Measurements from ENCODE around the gene C3orf52.

Gene C3orf52

GRCh38 chr3:112119962-112120836, 34.0 kb downstream of the C3orf52 start:
- DNase-seq = peak; percentile 77

- peak; percentile 39 for DNase-seq
Observed at GRCh38 chr3:112121577-112122547, 35.7 kb downstream of the C3orf52 start.

- no peak for DNase-seq
Observed at GRCh38 chr3:112122870-112123269, 36.7 kb downstream of the C3orf52 start.

GRCh38 chr3:112123548-112123947, 37.4 kb downstream of the C3orf52 start:
- DNase-seq = peak; percentile 33

GRCh38 chr3:112124907-112125607, 38.9 kb downstream of the C3orf52 start:
- no peak for DNase-seq

- DNase-seq = no peak
Observed at GRCh38 chr3:112126511-112126911, 40.3 kb downstream of the C3orf52 start.

GRCh38 chr3:112127522-112128494, 41.6 kb downstream of the C3orf52 start:
- DNase-seq = peak; percentile 14

GRCh38 chr3:112128843-112129727, 42.9 kb downstream of the C3orf52 start:
- peak; percentile 50 for DNase-seq

- DNase-seq = no peak
Observed at GRCh38 chr3:112129925-112130637, 43.9 kb downstream of the C3orf52 start.

GRCh38 chr3:112130638-112130993, 44.4 kb downstream of the C3orf52 start:
- DNase-seq = no peak

GRCh38 chr3:112131111-112131510, 44.9 kb downstream of the C3orf52 start:
- DNase-seq = no peak

GRCh38 chr3:112132088-112132487, 45.9 kb downstream of the C3orf52 start:
- no peak for DNase-seq

GRCh38 chr3:112132554-112132953, 46.4 kb downstream of the C3orf52 start:
- no peak for DNase-seq

- DNase-seq = peak; percentile 87
Observed at GRCh38 chr3:112132975-112133448, 46.8 kb downstream of the C3orf52 start, which contains the start of gene GCSAM. TSS of gene GCSAM (minus strand) at chr3:112133248. CDS start at chr3:112133120, 128 bp downstream.

- DNase-seq = no peak
Observed at GRCh38 chr3:112133626-112134334, 47.6 kb downstream of the C3orf52 start.

GRCh38 chr3:112134335-112135124, 48.3 kb downstream of the C3orf52 start:
- DNase-seq = no peak

- no peak for DNase-seq
Observed at GRCh38 chr3:112136046-112136445, 49.9 kb downstream of the C3orf52 start.
